Stimulated activated CD4-positive, alpha-beta T cell treated with anti-CD3 and anti-CD28 coated beads, Interleukin-2, amount 100 ng/mL, for 48 hours (primary cell): Measurements from ENCODE around the gene SCRN2.

Source experiments
- DNase-seq, 2 donors: peaks; one replicate each; pipeline ENCODE4 v3.0.0-alpha.2; 2020

The SCRN2 gene

DNA sequence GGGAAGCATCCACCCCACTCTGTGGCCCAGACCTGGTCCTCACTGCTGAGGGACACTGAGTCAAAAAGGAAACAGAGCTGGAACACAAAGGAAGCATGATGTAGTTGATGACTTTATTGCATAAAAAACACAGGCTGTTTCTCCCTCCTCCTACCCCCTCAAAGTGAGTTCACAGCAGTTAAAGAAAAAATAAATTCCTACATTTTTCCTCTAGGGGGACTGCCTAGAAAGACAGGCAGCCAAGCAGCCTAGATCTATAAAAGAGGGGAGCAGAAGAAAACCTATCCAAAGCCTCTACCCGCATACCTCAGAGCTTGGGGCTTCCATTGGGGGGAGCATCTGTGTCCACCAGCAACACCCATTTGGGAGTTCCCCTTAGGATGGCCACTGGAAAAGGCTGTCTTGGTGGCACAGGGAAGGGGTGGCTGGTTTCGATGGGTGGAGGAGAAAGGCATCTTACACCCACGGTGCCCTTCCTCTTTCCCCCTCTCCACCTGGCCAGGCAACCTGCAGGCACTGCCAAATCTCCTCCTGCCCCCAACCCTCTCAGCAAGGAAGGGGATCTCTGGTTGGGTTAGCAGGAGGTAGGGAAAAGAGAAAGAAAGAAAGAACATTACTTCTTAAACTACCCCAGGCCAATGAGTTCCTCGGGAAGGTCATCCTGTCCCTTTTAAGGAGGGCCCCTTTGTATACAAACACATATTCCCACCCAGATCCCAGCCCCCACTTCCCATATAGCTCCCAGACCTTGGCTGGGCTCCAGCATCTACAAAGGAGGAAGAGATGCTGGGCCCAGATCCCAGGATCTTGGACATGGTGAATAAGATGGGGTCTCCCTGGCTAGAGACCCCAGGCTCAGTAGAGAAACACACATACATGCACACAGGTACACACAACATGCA, 4.0 kb upstream of the SCRN2 start:
- no peak for DNase-seq

DNA sequence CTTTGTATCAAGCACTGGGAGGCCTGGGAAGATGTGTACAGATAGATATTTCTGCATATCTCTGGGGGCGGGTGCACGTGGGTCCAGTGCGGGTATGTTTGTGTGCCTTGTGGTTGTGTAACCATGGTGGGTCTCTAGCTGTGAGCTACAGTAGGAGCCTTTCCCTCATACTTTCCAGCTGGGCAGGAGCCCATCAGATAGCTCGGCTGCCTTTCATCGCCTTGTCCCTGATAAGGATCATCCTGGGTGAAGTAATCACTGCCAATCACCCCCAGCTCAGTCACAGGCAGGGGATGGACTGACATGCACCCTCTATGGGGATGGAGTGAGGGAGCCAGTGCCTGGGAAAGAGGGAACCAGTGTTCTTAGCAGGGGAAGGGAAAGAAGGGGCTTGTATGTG, 3.2 kb upstream of the SCRN2 start:
- DNase-seq, result no peak

DNA sequence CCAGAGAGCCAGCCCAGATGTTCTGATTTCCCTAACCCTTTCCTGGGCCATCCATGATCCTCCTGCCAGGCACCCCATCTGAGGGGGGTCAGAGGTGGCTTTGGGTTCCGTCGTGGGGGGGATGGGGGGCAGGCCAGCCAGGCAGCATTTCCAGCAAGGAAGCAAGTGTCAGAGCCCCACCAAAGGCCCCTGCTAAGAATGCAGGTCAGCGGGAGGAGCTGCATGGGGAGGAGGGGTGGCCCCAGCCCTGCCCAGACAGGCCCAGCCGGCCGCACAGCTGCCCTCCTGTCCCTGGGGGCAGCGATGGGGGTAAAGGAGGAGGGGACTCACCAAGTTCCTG, 2.3 kb upstream of the SCRN2 start:
- no peak for DNase-seq

DNA sequence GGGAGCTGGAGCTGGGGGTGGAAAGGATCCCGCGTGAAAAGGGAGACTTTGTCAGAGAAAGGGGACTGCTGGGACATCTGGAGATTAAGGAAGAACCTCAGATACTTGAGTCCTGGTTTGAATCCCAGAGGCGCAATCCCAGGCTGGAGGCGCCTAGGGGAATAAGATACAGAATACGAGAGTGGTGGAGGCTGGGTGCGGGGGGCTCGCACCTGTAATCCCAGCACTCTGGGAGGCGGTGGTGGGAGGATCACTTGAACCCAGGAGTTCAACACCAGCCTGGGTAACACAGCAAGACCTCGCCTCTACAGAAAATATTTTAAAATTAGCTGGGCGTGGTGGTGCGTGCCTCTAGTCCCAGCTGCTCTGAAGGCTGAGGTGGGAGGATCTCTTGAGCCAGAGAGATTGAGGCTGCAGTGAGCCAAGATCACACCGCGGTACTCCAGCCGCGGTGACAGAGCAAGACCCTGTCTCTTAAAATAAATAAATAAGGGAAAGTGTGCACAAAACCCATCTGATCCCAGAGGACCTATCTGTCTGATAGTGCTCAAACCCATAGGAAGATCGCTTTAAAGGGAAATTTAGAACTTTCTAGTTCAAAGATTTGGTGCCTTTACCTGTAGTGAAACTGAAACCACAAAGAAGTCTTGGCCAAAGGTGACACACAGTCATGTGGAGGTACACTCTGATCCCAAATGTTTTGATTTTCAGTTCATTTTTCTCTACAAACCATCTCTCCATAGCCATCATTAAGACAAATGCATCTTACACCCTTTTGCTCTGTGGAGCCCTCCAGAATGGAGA, 617 bp upstream of the SCRN2 start:
- DNase-seq, result no peak

DNA sequence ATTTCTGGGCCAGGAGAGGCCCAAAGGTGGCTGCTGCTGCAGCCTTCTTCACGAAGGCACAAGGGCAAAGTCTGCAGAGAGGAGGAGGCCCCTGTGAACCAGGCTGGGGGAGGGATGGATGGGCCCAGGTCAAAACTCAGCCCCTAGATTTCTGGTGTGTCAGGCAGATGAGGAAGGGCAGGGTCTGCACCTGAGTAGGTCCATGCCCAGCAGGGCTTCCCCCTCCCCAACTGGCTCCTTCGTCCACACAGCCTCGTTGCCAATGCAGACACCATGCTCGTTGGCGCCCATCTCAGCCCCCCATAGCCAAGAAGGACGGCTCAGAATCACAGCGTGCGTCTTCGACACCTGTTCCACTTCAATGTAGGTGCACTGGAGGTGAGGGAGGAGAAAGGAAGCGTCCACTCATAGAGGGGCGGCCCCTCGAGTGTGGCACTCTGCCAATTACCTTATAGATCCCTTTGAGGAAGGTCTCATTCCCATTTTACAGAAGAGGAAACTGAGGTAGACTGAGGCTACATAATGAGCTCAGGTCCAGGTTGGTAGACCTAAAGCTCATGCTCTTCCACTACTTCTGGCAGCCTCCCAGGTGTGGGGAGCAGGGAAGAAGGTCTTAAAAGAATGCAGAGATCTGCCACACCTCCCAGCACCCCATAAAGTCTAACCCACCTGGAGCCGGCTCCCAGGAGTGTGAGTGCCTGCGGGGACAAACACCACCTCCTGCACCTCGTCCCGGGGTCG, 902 bp downstream of the SCRN2 start:
- no peak for DNase-seq

DNA sequence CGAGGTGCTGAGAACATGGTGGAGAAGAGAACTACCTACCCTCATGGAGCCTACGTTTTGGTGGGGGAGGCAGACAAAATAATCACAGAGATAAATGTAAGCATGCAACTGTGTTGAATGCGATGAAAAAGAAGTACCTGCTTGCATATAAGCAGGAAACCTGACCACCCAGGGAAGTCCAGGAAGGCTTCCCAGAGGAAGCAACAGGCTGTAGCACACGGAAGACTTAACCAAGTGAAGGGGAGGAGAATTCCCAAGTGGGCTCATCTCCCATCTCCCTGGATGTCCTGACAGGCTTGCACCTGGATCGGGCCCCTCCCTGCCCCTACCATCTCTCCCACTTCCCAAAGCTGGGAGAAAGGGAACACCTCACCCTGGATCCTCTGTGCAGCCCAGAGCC, 2.0 kb downstream of the SCRN2 start:
- no peak for DNase-seq

DNA sequence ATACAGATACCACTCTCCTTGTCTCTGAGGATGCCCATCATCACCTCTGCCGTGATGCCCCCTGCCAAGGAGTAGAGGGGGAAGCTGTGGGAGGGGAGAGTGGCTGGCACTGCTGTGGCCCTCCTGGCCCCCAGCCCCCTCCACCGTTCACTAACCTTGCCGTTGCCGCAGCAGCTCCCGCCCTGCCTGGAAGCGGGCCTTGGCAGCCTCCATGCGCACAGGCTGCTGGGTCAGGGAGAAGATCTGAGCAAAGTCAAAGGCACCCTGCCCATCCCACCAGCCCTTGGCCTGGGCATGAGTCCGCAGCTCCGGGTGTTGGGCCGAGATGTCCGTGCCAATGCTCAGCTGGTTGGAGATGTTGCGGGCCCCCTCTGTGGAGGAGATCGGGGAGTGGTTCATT, 2.4 kb downstream of the SCRN2 start:
- DNase-seq, result no peak

DNA sequence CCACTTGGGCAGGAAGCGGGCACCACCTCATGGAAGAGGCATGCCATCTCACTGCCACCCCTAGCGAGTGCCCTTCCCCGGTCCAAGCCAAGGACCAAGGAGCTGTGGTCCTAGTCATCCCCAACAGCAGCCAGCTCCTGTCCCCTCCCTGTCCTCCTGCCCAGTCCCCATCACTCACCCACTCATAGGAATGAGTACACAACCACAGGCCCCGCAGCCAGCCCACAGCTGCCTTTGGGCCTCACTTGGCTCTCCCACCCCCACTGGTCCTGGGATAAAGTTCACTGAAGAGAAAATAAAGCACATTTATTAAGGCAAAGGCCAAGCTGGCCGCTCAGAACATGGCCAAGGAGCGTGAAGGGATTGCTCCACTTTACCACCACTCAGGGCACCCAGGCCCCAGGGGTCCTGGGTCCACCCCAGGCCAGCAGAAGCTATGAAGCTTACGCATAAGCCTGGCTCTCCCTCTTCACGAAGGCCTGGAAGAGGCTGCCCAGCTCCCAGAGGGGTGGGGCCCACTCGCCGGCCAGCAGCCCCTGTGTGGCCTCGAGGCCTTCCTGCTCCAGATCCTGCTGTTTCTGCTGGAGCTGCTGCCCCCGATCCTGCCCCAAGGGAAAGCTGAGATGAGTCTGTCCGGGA, 3.6 kb downstream of the SCRN2 start:
- DNase-seq, result no peak

DNA sequence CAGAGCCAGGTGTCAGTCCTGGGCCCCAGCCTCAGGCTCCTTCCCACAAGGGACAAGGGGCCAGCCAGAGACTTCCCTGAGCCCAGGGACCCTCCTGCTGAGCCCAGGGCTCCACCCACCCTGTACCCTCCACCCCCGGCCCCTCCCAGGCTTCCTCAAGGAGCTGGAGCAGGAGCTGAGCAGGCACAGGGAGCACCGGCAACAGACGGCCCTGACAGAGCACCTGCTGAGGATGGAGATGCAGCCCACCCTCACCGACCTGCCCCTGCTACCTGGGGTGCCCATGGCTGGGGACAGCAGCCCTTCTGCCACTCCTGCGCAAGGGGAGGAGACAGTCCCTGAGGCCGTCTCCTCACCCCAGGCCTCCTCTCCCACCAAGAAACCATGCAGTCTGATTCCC, 4.5 kb downstream of the SCRN2 start:
- DNase-seq, result no peak

DNA sequence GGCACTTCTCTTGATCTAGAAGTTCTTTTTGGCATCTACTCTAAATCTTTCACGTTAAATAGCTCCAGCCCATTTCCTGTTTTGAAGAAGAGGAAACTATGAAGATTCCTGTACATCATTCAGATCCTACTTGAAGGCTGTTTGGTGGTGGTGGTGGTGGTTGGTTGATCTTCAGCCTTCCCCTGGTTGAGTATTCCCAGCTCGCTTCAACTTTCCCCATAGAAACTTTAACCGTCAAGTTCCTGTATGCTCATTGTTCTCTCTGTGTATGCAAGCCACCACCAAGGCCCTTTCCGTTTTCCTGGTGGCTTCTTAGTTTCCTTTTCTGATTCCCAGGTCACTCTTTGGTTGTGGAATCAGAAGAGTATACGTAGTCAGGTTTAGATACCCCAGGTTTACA, 6.3 kb downstream of the SCRN2 start:
- no peak for DNase-seq

DNA sequence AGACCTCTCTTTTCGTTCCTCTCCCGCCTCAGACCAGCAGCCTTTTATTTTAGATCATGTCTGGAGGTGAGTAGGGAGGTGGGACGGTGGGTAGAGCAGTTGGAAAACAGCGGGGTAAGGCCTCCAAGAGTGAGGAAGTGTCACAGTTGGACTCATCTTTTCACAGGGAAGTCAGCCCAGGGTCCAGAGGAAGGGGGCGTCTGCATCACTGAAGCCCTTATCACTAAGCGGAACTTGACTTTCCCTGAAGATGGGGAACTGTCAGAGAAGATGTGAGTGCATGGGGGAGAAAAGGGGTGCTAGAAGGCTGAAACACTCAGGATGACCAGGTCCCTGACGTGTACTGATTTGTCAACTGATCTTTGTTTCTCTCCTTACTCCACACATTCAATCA, 9.1 kb downstream of the SCRN2 start:
- no peak for DNase-seq

DNA sequence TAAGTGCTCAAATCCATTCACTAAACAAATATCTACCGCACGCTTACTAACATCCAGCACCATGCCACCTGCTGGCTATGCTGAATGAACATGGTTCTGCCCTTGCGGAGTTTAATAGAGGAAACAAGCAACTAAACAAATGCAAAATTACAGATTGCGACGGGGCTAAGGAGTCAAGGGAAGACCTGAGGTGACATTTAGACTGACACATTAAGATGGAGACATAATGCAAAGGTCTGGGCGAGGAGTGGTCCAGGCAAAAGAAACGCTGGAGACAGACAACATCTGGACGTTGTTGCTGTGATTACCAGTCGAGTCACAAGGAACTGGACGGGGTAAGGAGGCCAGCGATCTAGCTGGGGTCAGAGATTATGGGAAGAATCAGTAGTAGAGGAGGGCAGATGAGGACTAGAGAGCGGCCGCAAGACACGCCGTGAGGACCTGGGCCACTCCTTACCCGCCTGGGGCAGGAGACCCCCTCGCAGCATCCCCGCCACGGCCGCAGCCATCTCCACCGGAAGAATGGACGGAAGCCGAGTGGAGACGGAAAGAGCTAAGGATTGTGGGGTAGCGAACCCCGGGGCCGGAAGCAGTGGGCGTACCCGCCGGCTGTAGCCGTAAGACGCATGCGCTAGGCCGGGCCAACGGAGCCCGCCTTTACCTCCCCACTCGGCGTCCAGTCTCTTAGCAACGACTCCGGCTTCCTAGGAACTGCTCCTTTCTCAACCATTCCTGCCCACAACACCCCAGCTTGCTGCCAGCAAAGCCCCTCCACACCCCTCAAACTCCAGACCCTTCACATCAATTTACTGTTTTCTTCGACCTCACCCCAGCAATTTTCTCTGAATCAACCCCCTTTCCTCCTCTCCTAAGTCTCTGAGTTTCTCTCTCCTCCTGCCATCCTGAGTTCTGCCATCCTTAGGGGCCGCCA, 9.8 kb downstream of the SCRN2 start, which contains the start of the genes LRRC46 and MRPL10:
Gene LRRC46 (plus strand): TSS at position 668 of the 931 bp plus-strand sequence. CDS start 320 bp downstream, outside the sequence.
Gene MRPL10 (minus strand): TSS at position 539 of the 931 bp plus-strand sequence. CDS start 30 bp downstream, at position 509.
- DNase-seq, result peak; percentile 94 to 95

DNA sequence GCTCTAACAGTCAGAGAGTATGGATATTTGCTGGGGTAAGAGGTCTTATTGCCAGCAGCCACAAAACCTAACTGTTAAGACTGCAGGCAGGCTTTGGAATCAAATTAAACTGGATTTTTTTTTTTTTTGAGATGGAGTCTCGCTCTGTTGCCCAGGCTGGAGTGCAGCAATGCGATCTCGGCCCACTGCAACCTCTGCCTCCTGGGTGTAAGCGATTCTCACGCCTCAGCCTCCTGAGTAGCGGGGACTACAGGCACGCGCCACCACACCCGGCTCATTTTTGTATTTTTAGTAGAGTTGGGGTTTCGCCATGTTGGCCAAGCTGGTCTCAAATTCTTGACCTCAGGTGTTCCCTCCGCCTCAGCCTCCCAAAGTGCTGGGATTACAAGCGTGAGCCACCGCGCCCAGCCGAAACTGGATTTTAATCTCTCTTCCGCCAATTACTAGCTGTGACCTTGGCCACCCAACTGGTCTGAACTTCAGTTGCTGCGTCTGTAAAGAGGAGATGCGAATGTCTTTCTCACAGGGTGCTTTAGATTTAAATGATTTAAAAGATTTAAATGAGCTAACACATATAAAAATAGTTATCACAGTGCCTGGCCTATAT, 10.6 kb downstream of the SCRN2 start:
- no peak for DNase-seq

DNA sequence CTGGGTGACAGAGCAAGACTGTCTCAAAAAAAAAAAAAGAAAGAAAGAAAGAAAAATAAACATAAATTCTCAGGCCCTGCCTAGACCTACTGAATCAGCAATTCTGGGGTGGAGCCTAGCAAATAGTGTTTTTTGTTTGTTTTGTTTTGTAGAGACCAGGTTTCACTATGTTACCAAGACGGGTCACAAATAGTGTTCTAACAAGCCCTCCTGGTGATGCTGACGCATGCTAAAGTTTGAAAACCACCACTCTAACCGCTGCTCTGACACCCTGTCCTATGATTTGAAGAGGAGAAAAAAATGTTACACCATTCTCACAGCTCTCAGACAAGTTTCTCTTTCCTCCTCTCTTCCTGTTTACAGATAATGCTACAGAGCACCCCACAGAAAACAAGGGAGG, 11.2 kb downstream of the SCRN2 start:
- no peak for DNase-seq

DNA sequence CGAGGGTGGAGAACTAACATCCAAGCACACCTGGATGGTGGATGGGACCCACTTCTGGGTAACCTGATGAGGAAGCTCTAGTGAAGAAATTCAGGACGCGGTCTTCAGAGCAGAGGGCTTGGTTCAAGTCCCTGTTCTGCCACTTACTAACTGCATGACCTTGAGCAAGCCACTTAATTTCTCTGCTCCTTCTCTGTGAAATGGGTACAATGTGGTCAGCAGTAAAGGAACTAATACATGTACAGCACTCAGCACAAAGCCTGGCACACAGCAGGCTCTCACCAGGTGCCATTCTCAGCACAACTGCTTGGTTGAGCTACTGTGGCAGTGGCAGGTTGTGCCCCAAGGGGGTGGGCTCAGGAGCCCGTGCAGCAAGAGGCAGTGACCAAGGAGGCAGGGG, 17.6 kb downstream of the SCRN2 start:
- no peak for DNase-seq

DNA sequence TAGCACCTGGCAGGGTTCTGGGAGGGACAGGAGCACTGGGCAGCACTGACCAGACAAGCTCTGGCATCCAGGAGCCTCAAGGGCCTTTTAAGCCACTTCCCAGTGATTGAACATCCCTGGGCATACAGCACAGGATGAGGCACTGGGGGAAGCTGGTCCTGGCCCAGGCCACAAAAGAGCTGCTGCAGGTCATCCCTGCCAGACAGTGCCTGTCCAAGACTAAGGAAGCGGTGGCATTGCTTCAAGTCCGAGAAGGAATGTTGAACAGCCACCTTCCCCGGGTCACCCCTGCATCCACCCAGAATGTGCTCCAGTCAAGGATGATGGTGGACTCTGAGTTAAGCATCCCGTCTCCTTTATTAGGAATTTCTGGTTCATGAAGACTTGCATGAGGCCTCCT, 18.3 kb downstream of the SCRN2 start:
- DNase-seq, result no peak

DNA sequence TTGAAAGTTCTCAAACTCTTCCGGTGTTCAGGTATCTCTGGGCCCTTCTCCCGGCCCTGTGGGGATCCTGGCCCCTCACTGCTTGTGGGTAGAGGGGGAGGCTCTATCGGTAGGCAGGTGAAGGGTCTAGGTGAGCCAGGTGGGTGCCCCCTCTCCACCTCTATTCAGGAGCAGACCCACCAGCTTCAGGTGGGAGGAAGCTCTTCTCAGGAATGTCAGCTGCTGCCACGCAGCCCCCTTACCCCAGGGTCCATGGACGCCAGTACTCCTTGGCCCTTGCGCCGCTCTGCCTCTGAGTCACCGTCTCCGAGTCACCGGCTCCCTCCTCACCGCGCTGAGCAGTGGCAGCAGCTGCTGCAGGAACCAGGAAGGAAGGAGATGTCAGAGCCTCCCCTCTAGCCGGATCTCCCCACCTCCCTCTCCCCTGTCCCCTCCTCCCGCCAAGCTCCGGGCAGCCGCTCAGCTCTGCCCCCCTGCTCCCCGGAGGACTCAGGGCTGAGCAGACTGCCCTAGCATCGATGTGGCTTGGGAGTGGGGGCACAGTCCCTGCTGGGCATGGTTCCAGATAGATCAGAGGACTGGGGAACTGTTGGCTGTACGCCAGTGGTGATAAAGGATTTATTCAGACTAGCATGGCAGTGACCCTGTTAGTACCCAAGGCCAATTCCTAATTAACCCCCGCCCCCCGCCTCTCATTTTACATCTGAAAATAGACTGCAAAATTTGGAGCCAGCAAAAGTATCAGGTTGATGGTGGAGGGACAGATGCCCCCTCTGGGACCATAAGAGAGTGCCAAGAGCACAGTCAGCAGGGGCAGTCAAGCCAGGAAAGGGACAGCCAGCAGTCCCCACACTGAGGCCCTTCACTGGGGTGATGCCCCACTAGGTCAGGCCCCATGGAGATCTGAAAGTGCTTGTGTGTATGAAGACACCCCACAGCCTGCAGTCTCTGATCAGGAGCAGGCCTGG, 19.4 kb downstream of the SCRN2 start, which contains the start of gene OSBPL7:
Gene OSBPL7 (minus strand): TSS at position 371 of the 968 bp plus-strand sequence. CDS start 1,516 bp downstream, outside the sequence.
- peak; percentile 57 to 61 for DNase-seq

DNA sequence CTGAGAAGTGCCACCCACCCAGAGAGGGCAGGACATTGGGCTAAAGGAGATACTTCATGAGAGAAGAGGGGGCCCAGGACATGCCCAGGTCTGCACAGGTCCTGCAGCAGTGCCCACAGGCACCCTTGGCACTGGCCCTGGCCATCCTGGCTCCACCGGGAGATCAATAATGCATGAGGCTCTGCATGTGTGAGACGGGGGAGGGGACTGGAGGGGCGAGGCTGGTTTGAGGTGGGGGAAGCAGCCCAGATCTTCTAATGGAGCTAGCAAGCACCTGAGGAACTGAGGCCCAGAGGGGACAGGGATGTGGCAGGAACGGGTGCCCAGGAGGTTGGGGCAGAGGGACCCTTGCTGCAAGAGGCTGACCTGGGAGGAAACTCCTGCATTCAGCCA, 20.0 kb downstream of the SCRN2 start:
- DNase-seq, result no peak

DNA sequence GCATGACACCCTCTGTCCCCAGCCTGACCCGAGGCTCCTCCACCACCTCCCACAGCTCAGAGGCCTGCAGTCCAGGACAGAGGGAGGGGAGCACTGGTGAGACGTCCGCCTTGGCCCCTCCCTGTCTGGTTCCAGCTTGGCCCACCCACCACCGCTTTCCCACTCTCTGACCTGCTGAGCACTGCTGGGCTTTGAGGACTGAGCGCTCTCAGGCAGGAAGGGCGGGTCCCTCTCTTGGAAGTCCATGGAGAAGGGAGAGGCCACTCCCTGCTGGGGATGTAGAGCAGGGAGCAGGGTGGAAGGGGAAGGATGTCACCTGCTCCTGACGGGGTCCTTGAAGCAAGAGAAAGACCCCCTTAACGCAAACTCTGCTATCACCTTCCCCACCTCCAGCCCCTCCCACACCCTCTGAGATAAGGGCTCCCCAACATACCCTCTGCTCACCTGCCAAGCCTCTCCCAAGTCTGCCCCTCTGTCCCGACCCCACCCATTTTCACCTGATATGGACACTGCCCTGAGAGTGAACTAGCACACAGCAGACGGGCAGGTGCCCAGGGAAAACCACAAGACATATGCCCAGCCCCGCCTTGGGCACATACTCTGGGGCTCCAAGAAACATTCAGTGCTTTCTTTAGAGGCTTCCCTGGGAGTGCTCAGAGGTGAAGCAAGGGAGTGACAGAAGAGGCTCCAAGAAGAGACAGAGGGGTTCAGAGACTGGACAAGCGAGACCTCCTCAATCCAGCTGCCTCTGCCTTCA, 20.9 kb downstream of the SCRN2 start:
- DNase-seq, result no peak
